Lower leg skin (tissue), 4 donors: Measurements from ENCODE around the gene DHRS2. TPM values are rescaled to one million over a fixed set of nuclear protein-coding genes. Genes with fewer than 3 reads are reported as not detected.

ENCODE experiments used
- DNase-seq, 2 donors: peaks; one replicate each; pipeline ENCODE4 v3.0.0-alpha.2; 2019; ENCODE audit warnings: low spot score in 2 of 2
- H3K4me3 ChIP-seq: fragments of 200-600 bp; sonication (generic); 2 replicates; pipeline ENCODE4 v1.5.1; 2017; ENCODE audit warnings: mild to moderate bottlenecking, low read depth; ENCODE audit not compliant: poor library complexity, severe bottlenecking
- CTCF ChIP-seq, 3 donors: fragments of 450-650 bp; IDR thresholded peaks; one replicate each; pipeline ENCODE4 v1.5.1; 2016; ENCODE audit warnings: antibody characterized with exemption in 3 of 3, mild to moderate bottlenecking in 3 of 3, moderate library complexity in 2 of 3
- POLR2A ChIP-seq, 2 donors: fragments of 450-650 bp; IDR thresholded peaks; one replicate each; pipeline ENCODE4 v1.6.1; 2016 to 2017; ENCODE audit warnings: antibody characterized with exemption in 2 of 2, mild to moderate bottlenecking in 1 of 2, moderate library complexity in 1 of 2
- WGBS, 2 donors: methylation state at CpG; one replicate each; pipeline ENCODE4 v1.1.5; 2018; 5-methylcytosine and 5-hydroxymethylcytosine counted together
- intact Hi-C: fragments of 100-400 bp; cut with DNase I; formaldehyde crosslinking; loops from one replicate; pipeline ENCODE4 v1.15.0; 2023; ENCODE audit warnings: low total_unique reads
- total RNA-seq, 4 donors: library from RNA; depleted of rRNA; stranded (reverse); fragments of >200 nt; gene quantifications; one replicate each; pipeline ENCODE4 v1.1.0, GENCODE V29; 2016

The DHRS2 gene
- total RNA-seq, 4 donors from 2014 or later: 1.9 to 6.0 TPM; not detected in 2

GRCh38 chr14:23692416-23692815 is 56.3 kb downstream of the DHRS2 start:
- no peak for DNase-seq
- WGBS, 2 donors: 91 to 100% methylated on average over 1 of the region's 1 CpG
- TF ChIP-seq POLR2A (IDR thresholded peaks at IDR 0.05) (no peak), CTCF (IDR thresholded peaks at IDR 0.05) (no peak)
- intact Hi-C loops: no loop called here
- H3K4me3 ChIP-seq: no peak overlapping the region

GRCh38 chr14:23693252-23693775 is 57.1 kb downstream of the DHRS2 start:
- TF ChIP-seq CTCF (IDR thresholded peaks at IDR 0.05): no peak
- TF ChIP-seq POLR2A (IDR thresholded peaks at IDR 0.05): no peak
- H3K4me3 ChIP-seq: no peak overlapping the region
- WGBS, 2 donors: 88 to 92% methylated on average over 10 to 11 of the region's 11 CpGs
- intact Hi-C loops: no loop called here
- no peak for DNase-seq

- intact Hi-C loops: no loop called here
- no peak for DNase-seq
- no peak for TF ChIP-seq CTCF (IDR thresholded peaks at IDR 0.05)
- no peak for TF ChIP-seq POLR2A (IDR thresholded peaks at IDR 0.05)
- 4 to 9% methylated on average over 8 of the region's 8 CpGs for WGBS, 2 donors
- no peak overlapping the region for H3K4me3 ChIP-seq
Observed at GRCh38 chr14:23694085-23694948, 58.2 kb downstream of the DHRS2 start.

Other genes starting within 250 kb of the DHRS2 start
- gene MYH6, start 228.1 kb upstream of the DHRS2 start, total RNA-seq: under 1 TPM in 1 of 4 donors, not detected in 3; 0.20 TPM
- gene MYH7, start 200.7 kb upstream of the DHRS2 start, total RNA-seq: under 1 TPM in 3 of 4 donors, not detected in 1; 0.06 to 0.13 (median 0.08) TPM
- 10 to 100 TPM; 34.0 to 41.7 (median 37.3) TPM for gene NGDN, start 166.7 kb upstream of the DHRS2 start, total RNA-seq
- gene ZFHX2, start 84.6 kb upstream of the DHRS2 start, total RNA-seq: under 1 TPM; 0.19 to 0.49 (median 0.27) TPM
- 10 to 100 TPM in 3 of 4 donors, 1 to 10 TPM in 1; 2.8 to 10.9 (median 10.7) TPM for gene THTPA, start 80.1 kb upstream of the DHRS2 start, total RNA-seq
- gene AP1G2, start 68.6 kb upstream of the DHRS2 start, total RNA-seq: 100 to 1,000 TPM; 113 to 206 (median 141) TPM
- 1 to 10 TPM in 3 of 4 donors, under 1 TPM in 1; 0.34 to 3.6 (median 1.4) TPM for gene JPH4, start 57.6 kb upstream of the DHRS2 start, total RNA-seq